Tongue (tissue), 2 donors: ENCODE data around the gene DCST1. TPM values are rescaled to one million over a fixed set of nuclear protein-coding genes. Genes with fewer than 3 reads are reported as not detected.

Experiments
- DNase-seq: peaks from one replicate; pipeline ENCODE4 v3.0.0-alpha.2; 2015
- total RNA-seq: library from RNA; depleted of rRNA; stranded (reverse); fragments of >200 nt; gene quantifications from one replicate; pipeline ENCODE4 v1.2.3, GENCODE V29; 2014

The DCST1 gene
- total RNA-seq, 1 donor from 2014 or later = not detected

- DNase-seq = no peak
Observed at GRCh38 chr1:155073377-155074242, 40.0 kb downstream of the DCST1 start.

- DNase-seq = no peak
Observed at GRCh38 chr1:155075535-155075934, 41.9 kb downstream of the DCST1 start.

GRCh38 chr1:155076371-155076770 is 42.7 kb downstream of the DCST1 start:
- DNase-seq = no peak

- DNase-seq = no peak
Observed at GRCh38 chr1:155077346-155077745, 43.7 kb downstream of the DCST1 start.

GRCh38 chr1:155077758-155078445 is 44.3 kb downstream of the DCST1 start:
- DNase-seq = no peak

GRCh38 chr1:155078469-155079209 is 45.0 kb downstream of the DCST1 start, which contains the start of gene EFNA3:
Gene EFNA3 (plus strand): TSS chr1:155078837. CDS start chr1:155078942, 105 bp downstream.
- peak; percentile 81 for DNase-seq

- no peak for DNase-seq
Observed at GRCh38 chr1:155079210-155079486, 45.5 kb downstream of the DCST1 start.

GRCh38 chr1:155079487-155080311 is 46.1 kb downstream of the DCST1 start:
- DNase-seq = no peak

GRCh38 chr1:155080312-155081228 is 46.9 kb downstream of the DCST1 start:
- peak; percentile 64 for DNase-seq

GRCh38 chr1:155081472-155082300 is 48.1 kb downstream of the DCST1 start:
- DNase-seq = no peak

- no peak for DNase-seq
Observed at GRCh38 chr1:155082301-155083051, 48.9 kb downstream of the DCST1 start.

- DNase-seq = no peak
Observed at GRCh38 chr1:155083052-155083541, 49.5 kb downstream of the DCST1 start.

- DNase-seq = peak; percentile 55
Observed at GRCh38 chr1:155083865-155084721, 50.5 kb downstream of the DCST1 start.

GRCh38 chr1:155084722-155085503 is 51.3 kb downstream of the DCST1 start:
- peak; percentile 99 for DNase-seq

- peak; percentile 66 for DNase-seq
Observed at GRCh38 chr1:155085504-155086127, 52.0 kb downstream of the DCST1 start.

- DNase-seq = peak; percentile 71
Observed at GRCh38 chr1:155086128-155086741, 52.6 kb downstream of the DCST1 start.
